H1 (cell line): ENCODE results near the gene SNX24. TPM values are rescaled to one million over a fixed set of nuclear protein-coding genes. Genes with fewer than 3 reads are reported as not detected.

ENCODE experiments used
- CTCF ChIA-PET: fragments of 300-600 bp; sonication (Branson Sonifier 250); formaldehyde crosslinking; loops from one replicate; lab custom pipeline; 2021; ENCODE audit not compliant: partially characterized antibody; lab: Charles Lee
- POLR2A ChIA-PET: fragments of 300-600 bp; sonication (Branson Sonifier 250); formaldehyde crosslinking; loops from one replicate; lab custom pipeline; 2021; ENCODE audit warnings: inconsistent platforms; ENCODE audit not compliant: partially characterized antibody; lab: Charles Lee
- DNase-seq, 2 experiments: peaks; one replicate each; pipeline versions ENCODE4 v3.0.0 to v3.0.0-alpha.2; 2010 to 2022; ENCODE audit warnings: low spot score in 2 of 2, low read depth in 1 of 2, mixed read lengths in 1 of 2
- FAIRE-seq: peaks from 2 replicates; lab custom pipeline; 2011; peaks lifted over from hg19 to GRCh38; lab: Jason Lieb, UNC
- H2AFZ ChIP-seq: 2 replicates; pipeline ENCODE4 v1.8.1; 2012; ENCODE audit warnings: low read length, inconsistent platforms
- H2AK5ac ChIP-seq: 2 replicates; pipeline ENCODE4 v1.6.1; 2013; ENCODE audit warnings: low read depth, low read length
- H2BK120ac ChIP-seq: replicated peaks from 2 replicates; pipeline ENCODE3; 2013; ENCODE audit warnings: low read depth, low read length, inconsistent platforms
- H2BK12ac ChIP-seq: 2 replicates; pipeline ENCODE4 v1.6.1; 2013; ENCODE audit warnings: low read depth, low read length
- H2BK15ac ChIP-seq: 2 replicates; pipeline ENCODE4 v1.6.1; 2013; ENCODE audit warnings: low read length
- H2BK20ac ChIP-seq: 2 replicates; pipeline ENCODE4 v1.6.1; 2013; ENCODE audit warnings: low read length
- H2BK5ac ChIP-seq: 2 replicates; pipeline ENCODE4 v1.6.1; 2013; ENCODE audit warnings: low read depth, low read length
- H3K14ac ChIP-seq: 2 replicates; pipeline ENCODE4 v1.6.1; 2013; ENCODE audit warnings: inconsistent platforms; ENCODE audit not compliant: insufficient read length
- H3K18ac ChIP-seq: 2 replicates; pipeline ENCODE4 v1.6.1; 2013; ENCODE audit warnings: low read length; ENCODE audit errors: extremely low read depth
- H3K23ac ChIP-seq: 2 replicates; pipeline ENCODE4 v1.6.1; 2013; ENCODE audit warnings: inconsistent platforms; ENCODE audit not compliant: insufficient read length
- H3K23me2 ChIP-seq: 2 replicates; pipeline ENCODE4 v1.6.1; 2013; ENCODE audit warnings: low read depth, low read length
- H3K27ac ChIP-seq: 2 replicates; pipeline ENCODE4 v1.6.1; 2011; ENCODE audit warnings: low read depth, low read length, inconsistent platforms
- H3K27me3 ChIP-seq, 4 experiments: replicated peaks in 1 of 4; 1 replicate in 1 of 4; 2 replicates in 3 of 4; pipeline versions ENCODE4 v1.6.1 to v1.8.1; 2011 to 2013; ENCODE audit warnings: low read length in 3 of 4, mild to moderate bottlenecking in 3 of 4, inconsistent platforms in 2 of 4, mixed read lengths in 2 of 4, moderate library complexity in 1 of 4; ENCODE audit not compliant: control insufficient read depth in 3 of 4, insufficient read depth in 3 of 4; ENCODE audit errors: extremely low read depth in 1 of 4
- H3K36me3 ChIP-seq, 4 experiments: 2 replicates each; pipeline versions ENCODE4 v1.6.1 to v1.8.1; 2011 to 2013; ENCODE audit warnings: mild to moderate bottlenecking in 4 of 4, low read length in 3 of 4, moderate library complexity in 2 of 4, control low read depth in 1 of 4, inconsistent platforms in 1 of 4; ENCODE audit not compliant: insufficient read depth in 4 of 4, control insufficient read depth in 2 of 4
- H3K4ac ChIP-seq: replicated peaks from 2 replicates; pipeline ENCODE3; 2013; ENCODE audit warnings: low read length, low read depth, mixed read lengths, inconsistent platforms; ENCODE audit not compliant: insufficient read length
- H3K4me1 ChIP-seq, 4 experiments: replicated peaks in 1 of 4; 1 replicate in 1 of 4; 2 replicates in 3 of 4; pipeline versions ENCODE4 v1.6.1 to v1.8.1; 2011 to 2013; ENCODE audit warnings: low read length in 3 of 4, inconsistent platforms in 2 of 4, mixed read lengths in 1 of 4; ENCODE audit not compliant: insufficient read depth in 4 of 4, control insufficient read depth in 3 of 4
- H3K4me2 ChIP-seq, 2 experiments: 2 replicates each; pipeline versions ENCODE4 v1.6.1 to v1.8.1; 2011 to 2013; ENCODE audit warnings: low read depth in 2 of 2, low read length in 2 of 2, control low read depth in 1 of 2, inconsistent platforms in 1 of 2, mild to moderate bottlenecking in 1 of 2; ENCODE audit not compliant: insufficient read depth in 1 of 2
- H3K4me3 ChIP-seq, 4 experiments: fragments of 200-600, 300-600 bp in 1 of 4; sonication (generic), shearing (Covaris generic), sonication (Bioruptor Twin) in 1 of 4; 2 replicates each; pipeline versions ENCODE4 v1.5.1 to v1.8.1; 2011 to 2016; ENCODE audit warnings: low read length in 4 of 4, low read depth in 3 of 4, control low read depth in 2 of 4, inconsistent platforms in 2 of 4, mild to moderate bottlenecking in 2 of 4, mixed read lengths in 1 of 4, moderate library complexity in 1 of 4; ENCODE audit not compliant: insufficient read depth in 2 of 4; ENCODE audit errors: extremely low read depth in 1 of 4
- H3K56ac ChIP-seq: replicated peaks from 2 replicates; pipeline ENCODE3; 2013; ENCODE audit warnings: low read depth, mild to moderate bottlenecking, mixed read lengths, low read length, inconsistent platforms; ENCODE audit not compliant: insufficient read length
- H3K79me1 ChIP-seq: 2 replicates; pipeline ENCODE4 v1.6.1; 2013; ENCODE audit warnings: low read depth, low read length, control low read depth
- H3K79me2 ChIP-seq, 2 experiments: 2 replicates each; pipeline versions ENCODE4 v1.6.1 to v1.8.1; 2012 to 2013; ENCODE audit warnings: low read length in 2 of 2, mild to moderate bottlenecking in 2 of 2, inconsistent platforms in 1 of 2; ENCODE audit not compliant: insufficient read depth in 2 of 2, control insufficient read depth in 1 of 2
- H3K9ac ChIP-seq, 4 experiments: replicated peaks in 1 of 4; 1 replicate in 1 of 4; 2 replicates in 3 of 4; pipeline versions ENCODE4 v1.6.1 to v1.8.1; 2011 to 2013; ENCODE audit warnings: low read depth in 3 of 4, low read length in 3 of 4, control low read depth in 2 of 4, mild to moderate bottlenecking in 2 of 4, moderate library complexity in 2 of 4, inconsistent platforms in 1 of 4; ENCODE audit errors: extremely low read depth in 1 of 4
- H3K9me3 ChIP-seq, 2 experiments: 2 replicates each; pipeline versions ENCODE4 v1.6.1 to v1.8.1; 2012 to 2013; ENCODE audit warnings: mild to moderate bottlenecking in 2 of 2, moderate library complexity in 2 of 2, control low read depth in 1 of 2, inconsistent platforms in 1 of 2, low read depth in 1 of 2, low read length in 1 of 2, mixed read lengths in 1 of 2; ENCODE audit not compliant: insufficient read depth in 2 of 2
- H4K20me1 ChIP-seq, 2 experiments: replicated peaks in 1 of 2; 2 replicates each; pipeline versions ENCODE3 to v1.8.1; 2011 to 2013; ENCODE audit warnings: inconsistent platforms in 2 of 2, low read length in 2 of 2, mild to moderate bottlenecking in 1 of 2; ENCODE audit not compliant: insufficient read depth in 2 of 2, control insufficient read depth in 1 of 2
- H4K5ac ChIP-seq: 2 replicates; pipeline ENCODE4 v1.6.1; 2013; ENCODE audit warnings: low read length, low read depth, mixed read lengths, inconsistent platforms; ENCODE audit not compliant: insufficient read length
- H4K8ac ChIP-seq: 2 replicates; pipeline ENCODE4 v1.8.0; 2013; ENCODE audit warnings: mild to moderate bottlenecking, moderate library complexity, low read length, inconsistent platforms; ENCODE audit not compliant: insufficient read depth; ENCODE audit errors: extremely low read depth
- H4K91ac ChIP-seq: replicated peaks from 2 replicates; pipeline ENCODE3; 2013; ENCODE audit warnings: low read length, mixed read lengths, inconsistent platforms; ENCODE audit not compliant: insufficient read length
- BACH1 ChIP-seq: IDR thresholded peaks from 2 replicates; pipeline ENCODE4 v1.6.1; 2012; ENCODE audit warnings: low read length, improper control_type of control experiment
- CREB1 ChIP-seq: IDR thresholded peaks from 2 replicates; pipeline ENCODE4 v1.6.1; 2012; ENCODE audit warnings: inconsistent platforms
- GABPA ChIP-seq: IDR thresholded peaks from 2 replicates; pipeline ENCODE4 v1.6.1; 2011; ENCODE audit warnings: mild to moderate bottlenecking, low read length, moderate library complexity, borderline replicate concordance; ENCODE audit not compliant: insufficient read depth
- HDAC6 ChIP-seq: IDR thresholded peaks from one replicate; pipeline ENCODE4 v1.7.1; 2012; ENCODE audit warnings: low read depth, mild to moderate bottlenecking, inconsistent platforms, low read length, moderate library complexity
- MAFK ChIP-seq: IDR thresholded peaks from 2 replicates; pipeline ENCODE4 v1.6.1; 2012; ENCODE audit warnings: low read depth, mild to moderate bottlenecking, improper control_type of control experiment, low read length
- NANOG ChIP-seq: IDR thresholded peaks from 2 replicates; pipeline ENCODE4 v1.6.1; 2011; ENCODE audit warnings: low read length, low read depth, mild to moderate bottlenecking, inconsistent platforms; ENCODE audit not compliant: insufficient read depth, poor library complexity, severe bottlenecking
- POU5F1 ChIP-seq: IDR thresholded peaks from 2 replicates; pipeline ENCODE4 v1.6.1; 2011; ENCODE audit warnings: low read depth, mild to moderate bottlenecking, low read length, moderate library complexity
- RAD21 ChIP-seq, 2 experiments: IDR thresholded peaks in 1 of 2; conservative IDR thresholded peaks in 1 of 2; 2 replicates each; pipeline ENCODE4 v1.6.1; 2011; ENCODE audit warnings: low read depth in 2 of 2, low read length in 2 of 2, improper control_type of control experiment in 1 of 2, inconsistent platforms in 1 of 2, mild to moderate bottlenecking in 1 of 2, moderate library complexity in 1 of 2
- RFX5 ChIP-seq: IDR thresholded peaks from 2 replicates; pipeline ENCODE4 v1.6.1; 2011; ENCODE audit warnings: low read depth, low read length, improper control_type of control experiment, borderline replicate concordance
- SIN3A ChIP-seq, 2 experiments: IDR thresholded peaks in 1 of 2; conservative IDR thresholded peaks in 1 of 2; 2 replicates each; pipeline ENCODE4 v1.6.1; 2011 to 2012; ENCODE audit warnings: low read length in 2 of 2, improper control_type of control experiment in 1 of 2, low read depth in 1 of 2, mild to moderate bottlenecking in 1 of 2
- TAF1 ChIP-seq: IDR thresholded peaks from 2 replicates; pipeline ENCODE4 v1.6.1; 2011; ENCODE audit warnings: mild to moderate bottlenecking, low read depth, low read length
- WGBS, 2 experiments: shearing (Covaris generic) in 1 of 2; methylation state at CpG; one replicate each; pipeline versions ENCODE4 v1.1.6 to v1.1.7; 2013 to 2015; ENCODE audit warnings: low lambda C conversion rate in 2 of 2, mixed read lengths in 2 of 2, inconsistent platforms in 1 of 2, low coverage in 1 of 2, missing lambda C conversion rate in 1 of 2; ENCODE audit not compliant: insufficient replicate concordance in 2 of 2, insufficient coverage in 1 of 2, insufficient read length in 1 of 2; ENCODE audit errors: extremely low coverage in 1 of 2, missing lambda C conversion rate in 1 of 2; 5-methylcytosine and 5-hydroxymethylcytosine counted together
- polyA plus RNA-seq, 7 experiments: library from polyadenylated mRNA; depleted of rRNA in 3 of 7; stranded (reverse) in 5 of 7; unstranded in 2 of 7; fragments of >200 nt in 5 of 7; fragments of 200-250 nt in 2 of 7; gene quantifications; 1 replicate in 5 of 7; 2 replicates in 1 of 7; 4 replicates in 1 of 7; pipeline versions ENCODE4 v1.2.1 to v1.2.3, GENCODE V29; 2011 to 2013; ENCODE audit warnings: missing spikeins in 2 of 7, mixed read lengths in 2 of 7
- total RNA-seq: library from RNA; stranded (reverse); fragmentation: NEBNext Ultra II Directional; extraction: Animal tissue kit (Norgen Biotek cat#: 25700); gene quantifications from 2 replicates; pipeline ENCODE4 v1.2.1, GENCODE V29; 2021
- TF ChIP-seq, protein P1 (sequence below): IDR thresholded peaks from 2 replicates; pipeline ENCODE4 v1.6.1; 2012; ENCODE audit warnings: inconsistent platforms
- TF ChIP-seq, protein P2 (sequence below): IDR thresholded peaks from 2 replicates; pipeline ENCODE4 v1.6.1; 2011; ENCODE audit warnings: low read length, improper control_type of control experiment

SNX24 gene
- total and polyA plus RNA-seq, 2 of the 8 experiments (the other 6 are each of a cell fraction or from before 2014, with no cell fraction given) = 7.3 to 14.3 TPM

DNA sequence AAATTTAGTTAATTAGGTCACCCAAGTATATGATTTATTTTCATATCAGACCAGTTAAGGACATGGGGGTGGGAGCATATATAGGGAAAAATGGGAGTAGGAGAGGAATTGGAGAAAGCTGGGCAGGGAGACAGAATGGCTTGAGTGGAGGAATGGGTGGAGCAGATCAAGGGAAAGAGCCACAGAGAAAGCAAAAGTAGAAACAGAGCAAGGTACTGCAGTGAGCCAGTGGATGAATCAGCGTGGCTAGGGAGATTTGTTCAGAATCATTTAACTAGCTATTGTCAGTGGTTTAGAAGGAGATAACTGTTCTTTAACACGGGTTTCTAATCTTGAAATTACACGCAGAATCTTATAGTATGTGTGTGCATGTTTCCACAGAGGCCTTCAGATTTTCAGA is 37.4 kb downstream of the SNX24 start:
- no peak overlapping the region for H4K8ac ChIP-seq
- no peak overlapping the region for H2BK12ac ChIP-seq
- no peak overlapping the region for H3K4me2 ChIP-seq
- H4K91ac ChIP-seq = no peak overlapping the region
- H3K4me3 ChIP-seq = no peak overlapping the region
- H3K14ac ChIP-seq = no peak overlapping the region
- no peaks in the 10 kb centered on the region for H3K23me2 ChIP-seq
- no peaks in the 10 kb centered on the region for H3K79me2 ChIP-seq
- no peak overlapping the region for H3K9ac ChIP-seq
- DNase-seq (no peak), FAIRE-seq (no peak)
- no peaks in the 10 kb centered on the region for H4K20me1 ChIP-seq
- H3K36me3 ChIP-seq = no peaks in the 10 kb centered on the region
- peaks cover 2 to 8% (median 4%) of the 10 kb centered on the region in 4 experiments; a peak in 5 of 7 replicates for H3K4me1 ChIP-seq
- no peak overlapping the region for H2AFZ ChIP-seq
- no peaks in the 10 kb centered on the region for H3K9me3 ChIP-seq
- no peak overlapping the region for H4K5ac ChIP-seq
- H2BK5ac ChIP-seq = no peak overlapping the region
- no peaks in the 10 kb centered on the region for H3K79me1 ChIP-seq
- no peaks in the 10 kb centered on the region for H3K27me3 ChIP-seq
- H3K18ac ChIP-seq = no peak overlapping the region
- H3K56ac ChIP-seq = no peak overlapping the region
- no peak overlapping the region for H2AK5ac ChIP-seq
- no peak overlapping the region for H2BK15ac ChIP-seq
- H3K27ac ChIP-seq = no peak overlapping the region
- H3K23ac ChIP-seq = no peak overlapping the region
- POLR2A ChIA-PET = interaction anchor here (1.4 kb wide), 1 partner anchor 114 kb away, joined by 4 read pairs; no protein-coding TSS in a partner anchor
- H3K4ac ChIP-seq = no peak overlapping the region
- 88% methylated on average over 3 of the region's 3 CpGs; no CpG with 5 or more reads in 1 of the 2 experiments for whole genome bisulfite sequencing, 2 experiments
- CTCF ChIA-PET = interaction anchor here (0.6 to 1.8 kb wide), 4 partner anchors 10 to 179 kb away, joined by 3 to 5 read pairs (median 4); no protein-coding TSS in a partner anchor
- H2BK120ac ChIP-seq = no peak overlapping the region
- no peak overlapping the region for H2BK20ac ChIP-seq
- TF ChIP-seq NANOG (no peak), SIN3A (conservative IDR thresholded peaks at IDR 0.05 in 1 of 2, IDR thresholded peaks at IDR 0.05 in 1 of 2; ENCODE audit: low read depth in 1 of 2, low read length in 2 of 2) (no peak), TAF1 (no peak), MAFK (no peak), HDAC6 (no peak), GABPA (no peak), POU5F1 (no peak), BACH1 (no peak), CREB1 (no peak), RAD21 (IDR thresholded peaks at IDR 0.05 in 1 of 2, conservative IDR thresholded peaks at IDR 0.05 in 1 of 2; ENCODE audit: low read depth in 2 of 2, low read length in 2 of 2) (no peak), RFX5 (no peak)
- TF ChIP-seq, protein P1, sequence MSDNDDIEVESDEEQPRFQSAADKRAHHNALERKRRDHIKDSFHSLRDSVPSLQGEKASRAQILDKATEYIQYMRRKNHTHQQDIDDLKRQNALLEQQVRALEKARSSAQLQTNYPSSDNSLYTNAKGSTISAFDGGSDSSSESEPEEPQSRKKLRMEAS = no peak
- TF ChIP-seq, protein P2, sequence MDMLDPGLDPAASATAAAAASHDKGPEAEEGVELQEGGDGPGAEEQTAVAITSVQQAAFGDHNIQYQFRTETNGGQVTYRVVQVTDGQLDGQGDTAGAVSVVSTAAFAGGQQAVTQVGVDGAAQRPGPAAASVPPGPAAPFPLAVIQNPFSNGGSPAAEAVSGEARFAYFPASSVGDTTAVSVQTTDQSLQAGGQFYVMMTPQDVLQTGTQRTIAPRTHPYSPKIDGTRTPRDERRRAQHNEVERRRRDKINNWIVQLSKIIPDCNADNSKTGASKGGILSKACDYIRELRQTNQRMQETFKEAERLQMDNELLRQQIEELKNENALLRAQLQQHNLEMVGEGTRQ = no peak
